HL-60/S4 (cell line): ENCODE data around the gene SYTL3.
"Not testable (repeated sequence)": the region's sequence is repeated elsewhere in the genome, so short reads cannot be mapped to it uniquely, and the experiment has no call there.

Source experiments
- in situ Hi-C: fragments of 300-500 bp; cut with MboI; formaldehyde crosslinking; loops from 2 replicates; pipeline ENCODE4 v1.14.3; 2022; ENCODE audit warnings: low sequenced_read_pairs

Gene SYTL3

GRCh38 chr6:158638324-158638854, 11.5 kb upstream of the SYTL3 start:
- in situ Hi-C loops: no loop called here

DNA sequence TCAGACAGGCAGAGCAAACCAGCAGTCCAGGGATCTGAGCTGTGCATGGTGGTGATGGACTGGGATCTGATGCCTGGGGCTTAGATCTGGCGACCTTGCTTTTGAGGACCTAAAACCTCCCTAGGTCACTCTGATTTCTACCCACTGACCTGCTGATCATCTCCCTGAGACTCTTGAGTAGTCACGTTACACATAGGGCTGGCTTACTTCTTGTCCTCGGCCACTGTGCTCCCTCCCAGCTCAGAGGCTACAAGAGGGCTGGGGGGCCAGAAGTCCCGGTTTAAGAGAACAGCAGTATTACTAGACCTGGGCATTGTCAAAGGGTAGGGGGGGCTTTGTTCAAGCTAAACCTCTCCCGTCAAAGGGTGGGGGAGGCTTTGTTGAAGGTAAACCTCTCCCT, 10.8 kb upstream of the SYTL3 start:
- in situ Hi-C loops: no loop called here

DNA sequence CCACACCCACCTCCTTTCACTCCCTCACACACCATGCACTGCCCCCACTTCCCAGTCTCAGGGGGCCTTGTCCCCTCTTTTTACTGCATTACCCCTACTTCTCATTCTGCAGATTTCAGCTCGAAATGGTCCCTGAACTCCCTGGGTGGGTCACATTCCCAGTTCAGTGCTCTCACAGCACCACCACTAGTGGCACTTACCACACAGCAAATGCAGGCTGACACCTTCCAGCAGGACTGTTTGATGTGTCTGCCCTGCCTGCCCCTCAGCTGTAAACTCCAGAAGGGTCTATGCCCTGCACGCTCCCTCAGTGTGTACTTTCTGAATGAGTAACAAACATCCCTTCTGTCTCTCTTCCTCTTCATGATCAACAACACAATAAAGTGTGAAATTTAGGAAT, 9.3 kb upstream of the SYTL3 start:
- in situ Hi-C loops: no loop called here

DNA sequence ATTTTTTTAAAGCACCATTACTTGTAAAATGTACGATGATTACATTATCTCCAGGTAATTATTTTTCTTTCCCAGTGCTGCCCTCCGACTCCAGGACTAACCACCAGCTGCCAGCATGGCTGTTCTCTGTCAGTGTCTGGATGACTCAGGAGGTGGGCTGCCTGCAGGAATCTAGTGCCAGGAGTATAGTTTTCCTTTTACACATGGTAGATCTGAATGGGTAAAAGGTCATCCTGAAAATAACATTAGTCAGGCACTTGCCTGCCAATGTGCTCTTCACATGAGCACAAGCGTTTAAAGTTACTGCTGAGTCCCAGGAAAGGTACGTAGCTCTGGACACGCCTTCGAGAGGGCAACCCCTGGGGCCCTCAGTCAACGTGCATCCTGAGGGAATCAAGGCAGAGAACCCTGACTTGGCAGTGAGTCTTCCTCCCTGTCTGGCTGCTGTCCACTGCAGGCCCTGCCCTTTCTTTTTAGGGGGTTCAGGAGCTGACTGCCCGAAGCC, 7.7 kb upstream of the SYTL3 start:
- in situ Hi-C loops: no loop called here

DNA sequence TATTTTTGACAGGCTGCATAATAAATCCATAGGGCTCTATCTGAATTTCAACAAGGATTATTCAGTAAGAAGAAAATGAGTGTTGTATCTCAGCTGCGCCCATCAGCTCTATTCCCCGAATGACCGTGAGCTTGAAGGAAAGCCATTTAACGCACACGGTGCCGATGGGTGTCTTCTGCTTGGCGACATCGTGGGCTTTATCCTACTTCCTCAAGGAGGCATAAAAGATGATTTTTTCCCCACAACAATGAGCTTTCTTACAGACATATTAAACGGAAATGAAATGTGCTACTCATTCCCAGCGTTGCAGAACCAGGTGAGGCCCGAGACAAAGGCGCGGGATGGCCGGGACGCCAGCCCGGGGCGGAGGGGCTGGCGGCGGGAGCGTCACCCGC, 6.0 kb upstream of the SYTL3 start:
- in situ Hi-C loops: no loop called here

- in situ Hi-C loops: no loop called here
Measured at GRCh38 chr6:158644231-158645063, 5.4 kb upstream of the SYTL3 start, which contains the start of gene DYNLT1. Gene DYNLT1 (minus strand): TSS chr6:158644743. CDS start chr6:158644708, 35 bp downstream.

DNA sequence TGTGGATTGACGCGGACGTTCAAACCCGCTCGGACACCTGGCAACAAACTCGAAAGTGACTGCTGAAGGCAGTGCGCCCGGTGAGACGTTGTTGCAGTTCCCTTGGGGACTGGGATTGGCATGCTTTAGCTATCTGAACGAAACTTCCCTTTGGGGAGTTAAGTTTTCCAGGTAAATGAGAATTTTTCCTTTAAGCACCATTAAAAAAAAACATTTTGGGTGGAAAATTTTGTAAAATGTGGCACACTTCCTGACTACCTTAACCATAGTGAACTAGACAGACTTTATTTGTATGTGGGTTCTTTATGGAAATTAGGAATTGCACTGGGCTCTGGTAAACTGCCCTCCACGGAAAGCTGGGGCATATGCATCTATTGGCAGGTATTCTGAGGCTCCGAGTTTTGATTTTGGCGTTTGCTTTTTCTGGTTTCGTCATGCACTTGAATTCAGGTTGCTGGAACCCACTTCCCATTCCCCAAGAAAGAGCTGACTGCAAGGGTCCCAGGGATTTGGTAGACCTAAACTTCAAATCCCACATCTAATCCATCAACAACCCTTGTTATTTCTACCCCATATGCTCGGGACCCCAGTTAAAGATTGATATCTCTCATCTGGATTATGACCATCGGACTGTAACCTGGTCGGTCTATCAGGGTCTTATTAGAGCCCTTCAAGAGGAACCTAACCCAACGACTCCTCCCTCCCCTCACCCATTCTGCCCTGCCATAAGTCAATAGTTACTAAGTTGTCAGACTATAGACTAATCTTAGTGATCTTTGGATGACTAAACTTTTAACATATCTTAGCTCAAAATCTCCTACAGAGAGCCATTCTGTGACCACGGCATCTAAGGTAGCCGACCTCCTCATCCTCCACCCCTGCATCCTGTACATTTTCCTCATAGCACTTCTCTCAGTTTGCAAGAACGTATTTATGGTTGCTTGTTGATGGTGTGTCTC, 4.5 kb upstream of the SYTL3 start:
- in situ Hi-C loops: no loop called here

- in situ Hi-C loops: no loop called here
Measured at GRCh38 chr6:158646023-158646910, 3.6 kb upstream of the SYTL3 start.

DNA sequence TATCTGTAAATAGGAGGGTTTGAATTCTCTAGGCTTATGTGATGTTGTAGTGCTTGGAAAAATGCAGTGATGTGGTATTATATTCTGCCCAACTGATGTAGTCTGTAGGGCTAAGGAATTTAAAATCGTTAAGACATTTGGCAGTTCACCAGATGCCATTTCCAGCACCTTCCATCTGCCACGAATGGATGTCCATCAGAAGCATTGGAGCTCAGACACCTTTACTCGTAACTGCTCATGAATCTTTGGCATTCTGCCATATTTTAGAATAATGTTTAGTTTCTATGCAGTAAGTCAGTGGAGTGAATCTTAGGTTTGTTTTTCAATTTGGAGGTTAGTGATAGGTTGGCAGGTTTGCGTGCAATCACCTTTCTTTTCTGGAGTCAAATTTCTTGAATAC, 2.4 kb upstream of the SYTL3 start:
- in situ Hi-C loops: no loop called here

DNA sequence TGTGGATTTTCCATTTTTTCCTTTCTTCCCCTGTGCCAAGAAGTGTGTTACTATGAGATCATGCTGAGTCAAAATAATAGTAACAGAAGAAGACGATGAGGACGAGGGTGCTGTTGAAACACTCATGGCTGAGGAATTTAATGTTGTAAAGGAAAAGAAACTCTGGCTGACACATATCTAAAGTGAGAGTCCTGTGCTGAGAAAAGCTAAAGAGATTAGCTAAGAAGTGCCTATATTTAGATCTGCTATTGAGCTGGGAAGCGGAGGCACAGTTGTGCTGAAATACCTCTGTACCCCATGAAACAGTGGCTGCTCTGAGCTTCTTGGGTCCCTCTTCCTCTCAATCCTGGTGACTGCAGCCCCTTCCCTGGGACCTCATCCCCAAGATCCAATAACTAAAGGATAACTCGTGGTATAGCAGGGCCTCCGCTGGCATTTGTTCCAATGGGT, 1.1 kb upstream of the SYTL3 start:
- in situ Hi-C loops: no loop called here

GRCh38 chr6:158651981-158652737, 2.3 kb downstream of the SYTL3 start:
- in situ Hi-C loops: not testable (repeated sequence)

DNA sequence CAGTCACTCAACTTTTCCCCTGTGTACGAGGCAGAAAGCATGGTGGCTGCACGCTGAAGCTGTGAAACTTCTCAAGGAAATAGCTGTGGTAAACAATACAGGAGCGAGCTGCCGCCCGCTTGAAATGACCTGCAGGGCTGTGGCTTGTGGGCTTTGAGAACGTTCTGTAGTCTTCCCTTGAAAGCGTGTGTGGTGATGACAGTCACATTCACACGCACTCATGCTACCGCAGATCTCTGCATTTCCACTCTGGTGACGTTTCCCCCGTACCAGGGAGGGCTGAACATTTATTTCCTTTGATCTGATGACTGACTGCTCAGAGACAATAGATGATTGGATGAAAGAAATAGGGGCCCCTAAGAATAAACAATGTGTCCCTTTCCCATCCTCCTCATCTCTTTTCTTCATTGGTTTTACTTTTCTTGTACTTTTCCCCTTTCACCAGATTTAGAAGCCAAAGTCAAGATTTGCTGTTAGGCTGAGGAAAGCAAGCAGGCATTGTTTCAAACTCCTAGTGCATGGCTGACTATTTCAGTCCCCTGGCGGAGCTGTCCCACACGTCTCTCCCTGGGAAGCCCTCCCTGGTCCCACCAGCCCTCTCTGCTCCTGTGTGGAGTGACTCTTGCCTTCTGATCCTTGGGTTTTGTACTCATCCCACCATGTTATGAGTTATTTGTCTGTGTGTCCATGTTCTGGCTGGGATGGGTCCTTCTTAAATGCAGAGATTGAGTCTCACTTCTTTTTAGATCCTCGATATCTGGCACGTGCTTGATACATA, 3.9 kb downstream of the SYTL3 start:
- in situ Hi-C loops: no loop called here

GRCh38 chr6:158654498-158654897, 4.6 kb downstream of the SYTL3 start:
- in situ Hi-C loops: no loop called here

DNA sequence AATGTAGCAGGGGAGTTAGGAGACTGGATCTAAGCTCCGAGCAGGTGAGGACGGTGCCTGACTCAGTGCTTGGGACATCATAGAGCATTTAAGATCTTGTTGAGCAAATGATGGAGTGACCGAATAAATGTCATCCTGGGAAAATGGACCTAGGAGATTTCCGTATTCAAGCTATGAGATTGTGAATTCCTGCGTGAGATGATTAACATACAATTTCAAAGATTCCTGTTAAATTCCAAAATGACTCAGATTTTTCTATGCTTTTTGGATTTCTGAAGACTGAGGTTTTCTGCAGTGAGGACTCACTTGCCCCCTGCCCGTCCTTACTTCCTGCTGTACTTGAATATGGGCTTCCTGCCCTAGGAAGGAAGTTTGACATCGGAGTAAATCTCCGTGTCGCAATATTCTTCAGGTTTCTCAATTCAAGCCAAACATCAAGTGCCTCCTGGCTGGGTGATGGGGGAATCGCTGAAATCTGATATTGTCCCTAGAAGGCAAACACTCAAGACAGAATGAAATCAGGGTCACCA, 5.2 kb downstream of the SYTL3 start:
- in situ Hi-C loops: no loop called here

DNA sequence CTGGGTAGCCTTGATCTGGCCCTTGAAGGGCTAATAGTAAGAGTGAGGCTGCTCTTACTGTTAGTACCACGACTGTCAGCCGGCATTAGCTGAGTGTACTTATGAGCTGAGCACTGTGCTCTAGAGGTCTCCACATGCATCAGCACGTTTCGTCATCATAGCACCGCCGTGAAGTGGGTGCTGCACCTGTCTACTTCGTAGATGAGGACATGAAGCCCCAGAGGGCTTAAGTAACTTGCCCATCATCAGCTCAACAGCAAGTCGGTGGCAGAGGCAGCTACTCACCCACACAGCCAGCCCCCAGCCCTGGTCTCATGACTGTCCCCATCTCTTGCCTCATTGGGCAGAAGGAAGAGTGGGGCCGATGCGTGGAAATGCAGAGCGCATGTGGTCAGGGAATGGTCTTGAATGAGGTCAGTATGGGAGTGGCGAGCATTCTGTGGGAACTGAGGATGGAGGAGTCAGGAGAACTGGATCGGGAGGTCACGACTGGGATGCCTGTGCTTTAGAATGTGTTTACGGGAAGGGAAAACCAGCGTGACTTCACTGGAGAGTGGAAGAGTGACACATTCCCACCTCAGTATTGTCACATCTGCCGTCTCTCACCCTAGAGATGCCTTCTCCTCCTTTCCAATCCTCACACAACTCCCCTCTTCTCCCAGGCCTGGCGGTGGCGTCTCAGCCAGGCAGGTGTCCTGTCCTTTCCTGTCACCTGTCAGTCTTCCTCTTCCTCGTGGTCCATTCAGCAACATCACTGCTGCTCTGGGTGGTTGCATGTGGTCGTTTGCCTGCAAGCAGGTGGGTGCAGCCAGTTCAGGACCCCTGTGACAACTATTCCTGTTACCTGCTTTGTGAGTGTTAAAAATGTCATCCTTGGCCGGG, 6.0 kb downstream of the SYTL3 start:
- in situ Hi-C loops: no loop called here

GRCh38 chr6:158656986-158657385, 7.1 kb downstream of the SYTL3 start:
- in situ Hi-C loops: not testable (repeated sequence)

DNA sequence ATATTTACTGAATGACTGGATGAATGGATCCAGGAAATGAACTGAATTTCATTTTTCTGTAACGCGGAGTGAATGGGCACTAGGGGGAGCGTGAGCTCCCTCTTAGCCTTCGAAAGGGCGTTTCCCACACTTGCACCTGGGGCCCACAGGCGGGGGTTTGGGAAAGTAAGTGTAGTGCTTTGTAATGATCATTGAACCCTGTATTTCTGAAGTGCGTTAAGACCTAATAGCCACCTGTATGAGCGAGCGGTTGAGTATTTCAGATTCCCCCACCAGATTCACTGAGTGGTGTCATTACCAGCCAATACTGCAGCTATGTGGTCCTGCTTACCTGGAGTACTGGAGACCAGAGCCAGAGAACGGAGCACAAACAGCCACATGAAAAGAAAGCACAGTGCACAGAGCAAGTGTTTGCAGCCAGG, 10.5 kb downstream of the SYTL3 start:
- in situ Hi-C loops: no loop called here
